Stimulated activated CD4-positive, alpha-beta T cell treated with anti-CD3 and anti-CD28 coated beads, Interleukin-4, amount 100 ng/mL, for 1 hour (primary cell): ENCODE data around the gene EWSR1.
A peak's percentile ranks its signal among the peaks of the same experiment; 100 is the strongest.
"Not testable (repeated sequence)": the region's sequence is repeated elsewhere in the genome, so short reads cannot be mapped to it uniquely, and the experiment has no call there.

Experiments
- DNase-seq: peaks from one replicate; pipeline ENCODE4 v3.0.0-alpha.2; 2020

EWSR1 gene

GRCh38 chr22:29247891-29248290 lies 20.2 kb upstream of the EWSR1 start:
- not testable (repeated sequence) for DNase-seq

GRCh38 chr22:29251265-29251664 lies 16.8 kb upstream of the EWSR1 start:
- no peak for DNase-seq

GRCh38 chr22:29251981-29252911 lies 15.8 kb upstream of the EWSR1 start:
- no peak for DNase-seq

GRCh38 chr22:29253561-29254285 lies 14.3 kb upstream of the EWSR1 start:
- DNase-seq, result no peak

GRCh38 chr22:29254286-29254660 lies 13.8 kb upstream of the EWSR1 start:
- no peak for DNase-seq

- no peak for DNase-seq
These were observed 12.9 kb upstream of the EWSR1 start for GRCh38 chr22:29255064-29255621.

- DNase-seq, result no peak
These were observed 11.3 kb upstream of the EWSR1 start for GRCh38 chr22:29256606-29257325.

GRCh38 chr22:29257751-29258181 lies 10.3 kb upstream of the EWSR1 start:
- no peak for DNase-seq

- no peak for DNase-seq
These were observed 9.4 kb upstream of the EWSR1 start for GRCh38 chr22:29258407-29259252.

- DNase-seq, result no peak
These were observed 8.7 kb upstream of the EWSR1 start for GRCh38 chr22:29259253-29259899.

- no peak for DNase-seq
These were observed 8.0 kb upstream of the EWSR1 start for GRCh38 chr22:29260031-29260560.

- no peak for DNase-seq
These were observed 7.3 kb upstream of the EWSR1 start for GRCh38 chr22:29260601-29261315.

- DNase-seq, result no peak
These were observed 4.2 kb upstream of the EWSR1 start for GRCh38 chr22:29263791-29264276.

- no peak for DNase-seq
These were observed 2.8 kb upstream of the EWSR1 start for GRCh38 chr22:29265305-29265704.

GRCh38 chr22:29265929-29266328 lies 2.1 kb upstream of the EWSR1 start:
- DNase-seq, result no peak

- no peak for DNase-seq
These were observed 1.3 kb upstream of the EWSR1 start for GRCh38 chr22:29266564-29267461.

- DNase-seq, result no peak
These were observed 608 bp upstream of the EWSR1 start for GRCh38 chr22:29267462-29267857.

GRCh38 chr22:29268511-29269229 lies 602 bp downstream of the EWSR1 start:
- DNase-seq, result peak; percentile 46

GRCh38 chr22:29269230-29269604 lies 1.1 kb downstream of the EWSR1 start:
- DNase-seq, result no peak
